ENCODE results near the gene ZNF785.
A peak's percentile ranks its signal among the peaks of the same experiment; 100 is the strongest.
"Not testable (repeated sequence)": the region's sequence is repeated elsewhere in the genome, so short reads cannot be mapped to it uniquely, and the experiment has no call there.

Gene ZNF785

DNA sequence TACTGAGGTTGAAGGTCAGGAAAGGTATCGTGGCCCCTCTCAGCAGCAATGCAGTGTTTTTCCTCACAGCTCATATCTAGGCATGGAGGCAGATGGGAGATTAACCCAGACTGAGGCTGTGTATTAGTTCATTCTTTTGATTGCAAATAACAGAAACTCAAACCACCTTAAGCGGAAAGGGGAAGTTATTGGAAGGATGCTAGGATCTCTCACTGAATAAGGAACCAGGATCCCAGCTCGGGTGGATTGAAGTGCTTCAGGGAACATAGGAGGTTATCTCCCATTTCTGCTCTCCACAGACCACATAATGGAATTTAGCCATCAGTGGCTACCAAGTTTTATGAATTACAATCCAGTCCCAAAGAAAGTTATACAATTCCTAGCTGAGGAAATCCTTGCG lies 16.5 kb upstream of the ZNF785 start:
- peak; percentile 71 for DNase-seq

DNA sequence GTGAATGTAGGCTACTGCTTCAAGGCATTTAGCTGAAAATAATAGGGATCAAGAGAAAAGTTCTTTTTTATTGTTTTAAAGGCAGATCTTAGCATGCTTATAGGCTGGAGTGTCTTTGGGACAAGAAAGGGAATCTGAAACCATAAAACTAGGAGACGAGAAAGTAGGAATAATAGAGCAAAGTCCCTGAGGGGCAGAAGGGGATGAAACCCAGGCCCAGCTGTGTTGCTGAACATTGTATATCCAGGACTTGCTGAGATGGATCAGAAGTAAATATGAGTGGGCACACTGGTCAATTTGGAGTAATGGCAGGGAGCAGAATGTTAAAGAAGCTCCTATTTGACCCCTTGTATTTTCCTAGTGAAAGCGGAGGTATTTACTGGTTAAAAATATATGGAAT lies 15.4 kb upstream of the ZNF785 start:
- no peak for DNase-seq

DNA sequence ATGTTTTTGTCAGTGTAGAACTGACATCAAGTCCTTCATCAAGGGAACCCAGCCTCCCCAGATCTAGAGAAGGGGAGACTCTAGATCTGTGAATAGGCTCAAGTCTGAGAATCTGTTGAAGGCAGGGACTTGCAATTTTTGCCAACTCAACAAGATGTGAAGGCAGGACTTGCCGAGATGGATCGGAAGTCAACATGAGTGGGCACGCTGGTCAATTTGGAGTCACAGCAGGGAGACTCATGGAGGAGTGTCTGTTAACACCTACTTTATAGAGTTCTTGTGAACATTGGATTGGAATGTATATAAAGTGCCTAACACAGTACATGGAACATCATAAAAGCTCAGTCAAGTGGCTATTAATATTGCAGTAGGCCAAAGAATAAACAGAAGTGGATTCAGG lies 14.7 kb upstream of the ZNF785 start:
- no peak for DNase-seq

DNA sequence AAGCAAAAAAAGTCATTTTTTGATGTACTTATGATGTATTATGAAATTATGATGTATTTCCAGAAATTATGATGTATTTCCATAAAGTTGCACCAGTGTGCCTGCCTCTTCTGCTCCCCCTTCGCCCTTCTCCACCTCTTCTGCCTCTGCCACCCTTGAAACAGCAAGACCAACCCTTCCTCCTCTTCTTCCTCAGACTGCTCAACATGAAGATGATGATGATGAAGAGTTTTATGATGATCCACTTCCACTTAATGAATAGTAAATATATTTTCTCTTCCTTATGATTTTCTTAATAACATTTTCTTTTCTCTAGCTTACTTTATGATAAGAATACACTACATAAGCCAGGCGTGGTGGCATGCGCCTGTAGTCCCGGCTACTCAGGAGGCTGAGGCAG lies 7.4 kb upstream of the ZNF785 start:
- no peak for DNase-seq

DNA sequence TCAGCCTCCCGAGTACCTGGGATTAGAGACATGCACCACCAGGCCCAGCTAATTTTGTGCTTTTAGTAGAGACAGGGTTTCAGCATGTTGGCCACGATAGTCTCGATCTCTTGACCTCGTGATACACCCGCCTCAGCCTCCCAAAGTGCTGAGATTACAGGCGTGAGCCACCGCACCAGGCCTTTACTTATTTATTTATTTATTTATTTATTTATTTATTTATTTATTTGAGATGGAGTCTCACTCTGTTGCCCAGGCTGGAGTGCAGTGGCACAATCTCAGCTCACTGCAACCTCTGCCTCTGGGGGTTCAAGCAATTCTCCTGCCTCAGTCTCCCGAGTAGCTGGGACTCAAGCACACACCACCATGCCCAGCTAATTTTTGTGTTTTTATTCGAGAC lies 5.4 kb upstream of the ZNF785 start:
- DNase-seq, result not testable (repeated sequence)

DNA sequence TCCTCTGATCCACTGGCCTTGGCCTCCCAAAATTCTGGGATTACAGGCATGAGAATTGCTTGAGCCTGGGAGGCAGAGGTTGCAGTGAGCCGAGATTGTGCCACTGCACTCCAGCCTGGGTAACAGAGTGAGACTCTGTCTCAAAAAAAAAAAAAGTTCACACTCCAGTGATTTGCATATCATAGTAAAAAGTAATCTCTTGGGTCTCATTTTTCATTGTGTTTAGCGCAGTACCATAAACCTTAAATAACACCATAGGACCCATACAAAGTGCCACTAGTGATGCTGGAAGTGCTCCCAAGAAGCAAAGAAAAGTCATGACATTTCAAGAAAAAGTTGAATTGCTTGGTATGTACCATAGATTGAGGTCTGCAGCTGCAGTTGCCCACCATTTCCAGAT lies 4.1 kb upstream of the ZNF785 start:
- DNase-seq, result not testable (repeated sequence)

DNA sequence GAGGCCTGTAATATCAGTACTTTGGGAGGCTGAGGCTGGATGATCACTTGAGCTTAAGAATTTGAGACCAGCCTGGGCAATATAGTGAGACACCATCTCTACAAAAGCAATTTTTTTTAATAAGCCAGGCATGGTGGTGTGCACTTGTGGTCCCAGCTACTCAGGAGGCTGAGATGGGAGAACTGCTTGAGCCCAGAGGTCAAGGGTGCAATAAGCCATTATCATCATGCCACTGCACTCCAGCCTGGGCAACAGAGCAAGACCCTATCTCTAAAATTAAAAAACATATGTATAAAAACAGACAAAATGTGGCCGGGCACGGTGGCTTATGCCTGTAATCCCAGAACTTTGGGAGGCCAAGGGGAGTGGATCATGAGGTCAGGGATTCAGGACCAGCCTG lies 3.2 kb upstream of the ZNF785 start:
- no peak for DNase-seq

DNA sequence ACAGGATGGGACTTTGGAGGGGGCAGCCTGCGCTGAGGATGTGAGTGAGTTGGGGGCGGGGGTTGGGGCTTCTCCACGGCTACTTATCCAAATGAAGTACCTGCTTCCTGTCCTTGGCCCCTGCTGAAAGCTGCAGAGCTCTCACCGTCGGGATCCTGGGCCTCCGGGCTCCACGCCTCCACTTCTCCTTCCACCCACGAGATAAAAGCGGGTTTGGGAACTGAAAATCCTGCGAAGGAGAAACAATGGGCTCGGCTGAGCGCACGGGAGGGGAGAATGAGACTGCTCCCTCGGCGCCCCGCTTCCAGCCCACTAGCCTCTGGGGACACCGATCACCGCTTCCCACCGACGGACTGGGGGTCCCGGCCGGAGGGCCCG lies 486 bp downstream of the ZNF785 start:
- DNase-seq, result peak; percentile 23

DNA sequence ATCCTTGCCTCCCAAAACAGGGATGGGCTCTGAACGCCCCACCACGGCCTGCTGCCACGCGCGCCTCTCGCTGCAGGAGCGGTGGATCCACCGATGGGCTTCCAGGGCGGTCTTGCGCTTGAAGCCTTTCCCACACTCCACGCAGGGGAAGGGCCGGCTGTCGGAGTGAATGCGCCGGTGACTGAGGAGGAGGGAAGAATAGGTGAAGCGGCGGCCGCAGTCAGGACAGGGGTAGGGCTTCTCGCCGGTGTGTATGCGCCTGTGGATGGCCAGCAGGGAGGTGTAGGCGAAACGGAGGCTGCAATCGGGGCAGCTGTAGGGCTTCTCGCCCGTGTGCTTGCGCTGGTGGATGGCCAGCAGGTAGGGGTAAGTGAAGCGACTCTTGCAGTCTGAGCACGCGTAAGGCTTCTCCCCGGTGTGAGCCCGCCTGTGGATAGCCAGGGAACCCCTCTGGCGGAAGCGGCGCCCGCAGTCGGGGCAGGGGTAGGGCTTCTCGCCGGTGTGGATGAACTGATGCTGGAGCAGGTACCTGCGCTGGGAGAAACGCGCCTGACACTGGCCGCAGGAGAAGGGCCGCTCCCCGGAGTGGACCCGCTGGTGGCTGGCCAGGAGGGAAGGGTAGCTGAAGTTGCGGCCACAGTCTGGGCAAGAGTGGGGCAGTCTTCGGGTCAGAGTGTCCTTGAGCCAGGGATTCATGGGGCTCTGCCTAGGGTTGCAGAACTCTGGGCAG lies 2.7 kb downstream of the ZNF785 start:
- no peak for DNase-seq

DNA sequence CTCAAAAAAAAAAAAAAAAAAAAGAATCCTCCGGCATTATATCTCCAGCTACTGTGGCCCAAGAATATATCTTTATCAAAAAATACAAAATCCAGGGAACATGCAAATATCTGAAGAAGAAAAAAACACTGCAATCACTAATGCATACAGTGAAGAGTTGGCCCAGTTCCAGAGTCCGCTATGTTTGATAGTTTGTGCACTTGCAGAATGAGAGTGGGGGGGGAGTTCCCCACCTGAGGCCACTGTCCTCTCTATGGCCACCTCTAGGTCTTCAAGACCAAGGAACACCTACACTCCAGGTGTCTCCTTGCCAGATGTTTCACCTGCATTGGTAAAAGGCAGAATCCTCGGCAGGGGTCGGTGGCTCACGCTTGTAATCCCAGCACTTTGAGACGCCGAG lies 4.0 kb downstream of the ZNF785 start:
- no peak for DNase-seq

DNA sequence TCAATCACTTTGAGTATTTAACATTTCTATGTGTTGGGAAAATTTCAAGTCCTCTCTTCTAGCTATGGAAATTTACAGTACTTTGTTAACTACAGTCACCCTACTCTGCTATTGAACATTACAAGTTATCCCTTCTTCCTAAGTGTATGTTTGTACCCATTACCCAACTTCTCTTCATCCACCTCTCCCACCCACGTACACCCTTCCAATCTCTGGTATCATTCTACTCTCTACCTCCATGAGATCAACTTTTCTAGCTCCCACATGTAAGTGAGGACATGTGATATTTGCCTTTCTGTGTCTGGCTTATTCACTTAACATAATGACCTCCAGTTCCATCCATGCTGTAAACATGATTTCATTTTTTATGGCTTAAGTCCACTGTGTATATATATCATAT lies 10.8 kb downstream of the ZNF785 start:
- DNase-seq, result no peak

DNA sequence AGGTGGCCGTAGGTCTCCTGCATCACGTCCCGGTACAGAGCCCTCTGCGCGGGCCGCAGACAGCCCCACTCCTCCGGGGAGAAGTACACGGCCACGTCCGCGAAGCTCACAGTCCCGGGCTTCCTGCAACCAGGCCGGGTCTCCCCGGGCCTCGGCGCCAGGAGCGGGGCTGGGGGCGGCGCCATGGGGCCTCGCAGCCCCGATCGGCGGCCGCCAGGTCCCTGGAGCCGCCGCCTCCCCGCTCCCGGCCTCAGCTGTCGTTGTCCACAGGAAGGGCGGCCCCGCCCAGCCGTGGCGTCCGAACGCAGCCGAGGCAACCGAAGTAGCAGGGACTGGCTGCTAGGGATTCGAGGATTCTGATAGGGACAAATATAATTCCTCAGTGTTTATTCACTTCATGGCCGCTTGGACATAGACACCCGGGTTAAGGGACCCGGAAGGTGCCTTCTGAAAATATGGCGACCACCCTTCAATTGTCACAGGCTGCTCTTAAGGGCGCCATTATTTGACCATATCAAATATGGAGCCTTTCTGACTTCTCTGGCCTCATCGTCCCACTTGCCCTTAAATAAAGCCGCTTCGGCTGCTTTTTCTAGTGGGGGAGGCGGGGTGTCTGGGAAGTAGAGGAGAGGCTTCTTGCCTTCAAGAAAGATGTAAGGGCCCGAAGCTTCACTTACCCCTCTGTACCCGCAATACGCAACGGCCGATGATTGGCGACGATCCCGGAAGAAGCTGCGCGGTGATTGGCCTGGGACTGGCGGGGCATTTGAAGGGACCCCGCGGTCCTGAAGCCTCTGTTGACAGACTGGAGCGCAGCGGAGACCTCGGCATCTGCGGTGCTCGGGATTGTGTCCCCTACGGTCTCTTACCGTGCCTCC lies 13.8 kb downstream of the ZNF785 start, which contains the start of gene ZNF688:
ZNF688 (minus strand) TSS at position 270 of the 878 bp plus-strand sequence; CDS start at position 185, 85 bp downstream.
- DNase-seq, result peak; percentile 98

DNA sequence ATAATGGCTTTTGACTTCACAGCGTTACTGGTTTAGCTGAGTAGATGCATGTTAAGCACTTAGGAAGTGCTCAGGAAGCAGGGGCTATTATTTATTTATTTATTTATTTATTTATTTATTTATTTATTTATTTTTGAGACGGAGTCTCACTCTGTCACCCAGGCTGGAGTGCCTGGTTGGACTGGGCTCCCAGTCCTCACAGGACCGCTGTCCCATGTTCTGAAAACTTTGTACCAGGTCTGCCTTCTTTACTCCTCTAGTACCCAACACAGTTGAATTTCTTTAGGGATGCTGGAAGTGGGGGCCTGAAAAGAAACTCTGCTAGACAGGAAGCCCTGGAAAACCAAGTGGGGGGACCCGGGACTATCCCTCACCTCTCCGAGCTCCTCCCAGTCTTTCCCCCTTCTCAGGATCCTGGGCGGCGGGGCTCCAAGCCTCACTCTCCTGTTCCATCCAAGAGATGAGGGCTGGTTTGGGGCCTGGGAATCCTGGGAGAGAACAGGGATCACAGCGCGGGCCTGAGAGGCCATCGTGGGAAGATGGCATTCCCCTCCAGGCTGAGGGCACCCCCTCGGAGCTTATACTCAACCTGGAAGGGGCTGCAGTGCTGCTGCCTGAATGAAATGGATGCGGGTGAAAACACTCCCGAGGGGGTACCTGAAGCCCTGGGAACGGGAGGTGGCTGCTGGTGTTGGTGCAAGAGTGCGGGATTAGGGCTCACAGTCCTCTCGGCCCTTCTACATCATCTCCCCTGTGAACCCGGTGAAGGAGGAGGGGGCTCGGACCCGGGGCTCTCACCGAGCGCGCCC lies 14.7 kb downstream of the ZNF785 start:
- DNase-seq, result no peak

DNA sequence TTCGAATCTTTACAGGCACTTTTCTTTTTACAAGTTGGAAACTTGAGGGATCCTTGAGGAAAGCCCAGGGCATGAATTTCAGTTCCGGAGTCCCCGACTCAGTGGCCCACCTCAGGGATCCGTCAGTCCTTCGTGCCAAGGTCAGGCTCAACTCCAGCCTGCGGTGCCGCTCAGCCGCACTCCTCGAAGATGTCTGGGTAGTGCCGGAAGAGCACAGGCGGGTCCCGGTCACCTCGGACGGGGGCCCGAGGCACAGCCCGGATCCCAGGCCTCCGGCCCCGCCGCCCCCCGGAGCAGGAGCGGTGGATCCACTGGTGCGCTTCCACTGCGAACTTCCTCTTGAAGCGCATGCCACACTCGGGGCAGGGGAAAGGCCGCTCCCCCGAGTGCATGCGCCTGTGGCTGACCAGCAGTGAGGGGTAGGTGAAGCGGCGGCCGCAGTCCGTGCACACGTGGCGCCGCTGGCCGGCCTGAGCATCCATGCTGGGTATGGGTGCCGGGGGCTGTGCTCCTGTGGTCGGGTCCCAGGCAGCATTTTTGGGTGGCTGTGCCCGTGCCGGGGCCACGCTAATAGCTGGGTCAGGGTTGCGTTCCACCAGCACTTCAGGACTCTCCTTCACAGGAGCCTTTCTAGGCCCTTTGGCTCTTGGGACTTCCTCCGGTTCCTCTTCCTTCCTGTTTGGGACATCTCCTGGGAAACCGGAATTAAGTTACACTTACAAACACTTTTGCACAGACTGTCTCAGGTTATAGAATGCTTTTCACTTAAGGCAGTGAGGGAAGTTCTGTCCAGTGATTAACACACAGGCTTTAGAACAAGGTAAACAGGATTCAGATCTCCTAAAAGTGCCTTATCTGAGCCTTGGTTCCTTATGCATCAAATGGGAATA lies 15.5 kb downstream of the ZNF785 start:
- DNase-seq, result no peak

DNA sequence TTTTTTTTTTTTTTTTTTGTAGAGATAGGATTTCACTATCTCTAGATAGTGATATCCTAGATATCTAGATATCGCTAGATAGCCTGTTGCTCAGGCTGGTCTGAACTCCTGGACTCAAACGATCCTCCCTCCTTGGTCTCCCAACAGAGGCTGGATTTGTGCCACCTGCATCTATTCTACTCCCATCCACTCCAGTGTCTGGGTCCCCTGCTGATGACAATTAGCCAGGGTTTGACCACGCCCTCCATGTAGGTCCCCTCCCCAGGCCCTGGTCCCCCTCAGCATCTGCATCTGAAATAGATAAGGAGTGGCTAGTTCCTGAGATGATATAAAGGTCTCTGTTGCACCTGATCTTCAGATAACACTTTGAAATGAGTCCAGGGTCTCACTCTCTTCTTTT lies 16.2 kb downstream of the ZNF785 start:
- no peak for DNase-seq

DNA sequence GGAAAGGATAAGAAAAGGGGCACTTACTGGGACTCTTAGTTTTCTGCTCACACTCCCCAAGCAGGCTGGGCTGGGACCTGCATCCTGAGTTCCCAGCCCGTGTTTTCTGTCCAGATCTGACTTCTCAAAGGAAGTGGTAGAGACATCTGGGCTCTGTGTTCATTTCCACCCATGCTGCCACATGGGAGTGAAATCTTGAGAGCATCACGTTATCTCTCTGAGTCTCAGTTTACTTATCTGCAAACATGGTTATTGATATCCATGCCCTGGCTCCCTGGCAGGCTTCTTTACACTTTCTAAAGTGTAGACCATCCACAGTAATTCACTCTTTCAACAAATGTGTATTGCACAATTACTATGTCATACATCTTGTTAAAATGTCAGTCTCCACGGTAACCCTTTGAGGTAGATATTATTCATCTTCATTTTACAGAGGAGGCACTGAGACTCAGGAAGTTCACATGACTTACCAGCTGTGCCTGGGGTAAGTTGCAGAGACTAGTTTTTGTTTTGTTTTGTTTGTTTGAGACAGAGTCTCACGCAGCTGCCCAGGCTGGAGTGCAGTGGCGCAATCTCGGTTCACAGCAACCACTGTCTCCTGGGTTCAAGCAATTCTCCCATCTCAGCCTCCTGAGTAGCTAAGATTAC lies 17.4 kb downstream of the ZNF785 start:
- DNase-seq, result peak; percentile 97

DNA sequence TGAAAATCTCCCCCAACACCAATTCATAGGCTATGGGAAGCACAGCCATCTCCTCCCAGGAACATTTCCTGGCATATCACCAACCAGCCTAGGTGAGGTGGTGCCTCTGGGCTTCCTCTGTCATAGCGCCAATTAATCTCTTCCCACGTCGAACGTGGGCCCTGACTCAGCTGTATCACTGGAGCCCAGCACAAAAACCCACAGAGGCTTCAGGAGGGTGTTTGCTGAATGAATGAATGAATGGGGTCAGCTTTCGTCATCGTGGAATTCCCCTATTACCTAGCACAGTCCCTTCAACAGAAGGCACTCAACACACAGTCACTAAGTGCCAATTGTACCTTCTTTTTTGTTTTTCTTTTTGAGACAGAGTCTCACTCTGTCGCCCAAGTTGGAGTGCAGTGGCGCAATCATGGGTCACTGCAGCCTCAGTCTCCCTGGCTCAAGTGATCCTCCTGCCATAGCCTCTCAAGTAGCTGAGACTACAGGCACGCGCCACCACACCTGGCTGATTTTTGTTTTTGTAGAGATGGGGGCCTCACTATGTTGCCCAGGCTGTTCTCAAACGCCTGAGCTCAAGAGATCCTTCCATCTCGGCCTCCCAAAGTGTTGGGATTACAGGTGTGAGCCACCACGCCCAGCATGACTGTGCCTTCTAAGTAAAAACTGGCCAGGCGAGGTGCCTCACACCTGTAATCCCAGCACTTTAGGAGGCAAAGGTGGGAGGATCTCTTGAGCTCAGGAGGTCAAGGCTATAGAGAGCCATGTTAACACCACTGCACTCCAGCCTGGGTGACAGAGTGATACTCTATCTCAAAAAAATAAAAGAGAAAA lies 18.1 kb downstream of the ZNF785 start:
- DNase-seq, result no peak

DNA sequence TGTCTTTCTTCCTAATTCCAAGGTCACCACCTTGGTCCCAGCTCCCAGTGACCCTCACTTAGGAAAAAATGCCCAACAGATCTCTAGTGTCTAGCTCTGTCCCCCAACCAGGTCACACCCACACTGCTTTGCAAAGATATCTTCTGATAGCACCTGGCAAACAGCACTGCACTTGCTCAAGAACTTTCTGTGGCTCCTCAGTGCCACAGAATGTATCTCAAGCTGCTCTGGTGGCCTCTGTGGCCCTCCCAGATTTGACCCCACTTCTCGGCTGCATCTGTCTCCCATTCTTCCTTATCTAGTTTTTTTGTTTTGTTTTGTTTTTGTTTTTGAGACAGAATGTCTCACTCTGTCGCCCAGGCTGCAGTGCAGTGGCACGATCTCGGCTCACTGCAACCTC lies 19.0 kb downstream of the ZNF785 start:
- DNase-seq, result no peak

DNA sequence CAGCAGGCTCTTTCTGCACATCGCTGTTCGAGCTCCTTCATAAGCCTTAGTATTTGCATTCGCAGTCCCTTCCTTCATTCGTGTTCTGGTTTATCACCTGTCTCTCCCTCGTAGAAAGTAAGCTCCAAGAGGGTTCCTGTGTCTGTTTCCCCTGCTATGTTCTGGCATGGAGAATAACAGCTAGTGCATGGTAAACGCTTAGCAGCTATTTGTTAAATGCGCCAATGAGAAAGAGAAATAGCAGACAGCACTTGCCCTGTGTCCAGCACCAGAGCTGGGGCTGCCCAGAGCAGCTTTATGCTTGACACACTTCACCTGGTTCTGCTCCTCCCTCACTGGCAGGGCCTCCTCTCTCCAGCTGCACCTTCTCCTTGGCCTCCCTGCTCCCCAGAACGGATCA lies 19.5 kb downstream of the ZNF785 start:
- DNase-seq, result no peak

DNA sequence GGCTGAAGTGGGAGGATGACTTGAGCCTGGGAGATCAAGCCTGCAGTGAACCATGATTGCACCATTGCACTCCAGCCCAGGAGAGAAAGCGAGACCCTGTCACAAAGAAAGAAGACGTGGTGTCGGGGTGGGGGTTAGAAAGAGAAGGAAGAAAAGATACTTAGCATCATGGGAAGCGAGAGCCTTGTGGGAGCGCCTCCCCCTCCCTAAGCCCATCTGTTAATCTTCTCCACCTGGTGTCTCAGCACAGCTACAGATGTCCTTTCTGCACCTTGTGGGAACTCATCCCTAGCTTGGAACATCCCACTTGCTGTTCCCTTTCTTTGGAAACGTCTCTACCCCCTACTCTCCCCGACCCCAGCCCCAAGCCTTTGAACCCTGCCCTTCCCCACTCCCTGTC lies 20.0 kb downstream of the ZNF785 start:
- no peak for DNase-seq

DNA sequence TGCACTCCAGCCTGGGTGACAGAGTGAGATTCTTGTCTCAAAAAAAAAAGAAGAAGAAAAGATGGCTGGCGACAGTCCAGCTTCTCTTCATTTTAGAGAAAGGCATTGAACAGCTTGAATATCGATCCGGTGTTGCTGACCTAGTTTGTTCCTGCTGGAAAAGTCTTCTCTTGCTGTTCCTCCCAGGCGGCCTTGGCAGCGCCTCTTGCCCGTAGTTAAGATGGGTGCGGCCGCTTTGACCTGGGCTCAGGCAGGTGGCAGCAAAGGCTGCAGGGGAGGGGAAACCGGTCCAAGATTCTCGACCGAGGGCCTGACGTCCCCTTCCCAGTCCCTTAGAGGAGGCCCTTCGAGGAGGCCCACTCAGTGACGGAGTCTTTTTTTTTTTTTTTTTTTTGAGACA lies 23.5 kb downstream of the ZNF785 start:
- DNase-seq, result no peak

All from MV-4-11 (cell line).